ENCODE data around the gene SHISA9.

The SHISA9 gene

GRCh38 chr16:13032911-13033310, 131.5 kb downstream of the SHISA9 start:
- no peak for DNase-seq

- no peak for DNase-seq
Measured at GRCh38 chr16:13036600-13036999, 135.2 kb downstream of the SHISA9 start.

GRCh38 chr16:13038591-13038990, 137.2 kb downstream of the SHISA9 start:
- no peak for DNase-seq

GRCh38 chr16:13039526-13039925, 138.1 kb downstream of the SHISA9 start:
- DNase-seq: no peak

- DNase-seq: no peak
Measured at GRCh38 chr16:13041180-13041579, 139.8 kb downstream of the SHISA9 start.

- no peak for DNase-seq
Measured at GRCh38 chr16:13041646-13042290, 140.4 kb downstream of the SHISA9 start.

- DNase-seq: no peak
Measured at GRCh38 chr16:13042291-13042685, 140.9 kb downstream of the SHISA9 start.

GRCh38 chr16:13046061-13046821, 144.8 kb downstream of the SHISA9 start:
- DNase-seq: no peak

- DNase-seq: no peak
Measured at GRCh38 chr16:13047276-13047675, 145.9 kb downstream of the SHISA9 start.

- no peak for DNase-seq
Measured at GRCh38 chr16:13049688-13050087, 148.3 kb downstream of the SHISA9 start.

- no peak for DNase-seq
Measured at GRCh38 chr16:13052431-13052830, 151.0 kb downstream of the SHISA9 start.

GRCh38 chr16:13055480-13055879, 154.1 kb downstream of the SHISA9 start:
- no peak for DNase-seq

- no peak for DNase-seq
Measured at GRCh38 chr16:13056607-13057006, 155.2 kb downstream of the SHISA9 start.

- DNase-seq: no peak
Measured at GRCh38 chr16:13060932-13061331, 159.5 kb downstream of the SHISA9 start.

GRCh38 chr16:13061691-13062090, 160.3 kb downstream of the SHISA9 start:
- DNase-seq: no peak

GRCh38 chr16:13062219-13062618, 160.8 kb downstream of the SHISA9 start:
- no peak for DNase-seq

GRCh38 chr16:13063457-13063856, 162.1 kb downstream of the SHISA9 start:
- no peak for DNase-seq

- no peak for DNase-seq
Measured at GRCh38 chr16:13064821-13065220, 163.4 kb downstream of the SHISA9 start.

- DNase-seq: no peak
Measured at GRCh38 chr16:13067648-13068047, 166.2 kb downstream of the SHISA9 start.

GRCh38 chr16:13068912-13069583, 167.7 kb downstream of the SHISA9 start:
- no peak for DNase-seq

- DNase-seq: no peak
Measured at GRCh38 chr16:13070268-13070667, 168.9 kb downstream of the SHISA9 start.

GRCh38 chr16:13076878-13077277, 175.5 kb downstream of the SHISA9 start:
- DNase-seq: no peak

- DNase-seq: peak; percentile 26
Measured at GRCh38 chr16:13077816-13078215, 176.4 kb downstream of the SHISA9 start.

- no peak for DNase-seq
Measured at GRCh38 chr16:13080531-13080930, 179.1 kb downstream of the SHISA9 start.
